HepG2 (cell line): ENCODE results near the gene CFAP46.

Experiments used
- EP300 ChIP-seq, 3 experiments: sonication (generic) in 1 of 3; formaldehyde crosslinking in 1 of 3; IDR thresholded peaks; 2 replicates each; pipeline versions ENCODE4 v1.5.1 to v1.6.1; 2011 to 2020; ENCODE audit warnings: low read depth in 2 of 3, low read length in 2 of 3, borderline replicate concordance in 1 of 3, improper control_type of control experiment in 1 of 3, mild to moderate bottlenecking in 1 of 3, missing genetic modification reagents in 1 of 3, moderate library complexity in 1 of 3
- HDAC1 ChIP-seq: sonication (generic); formaldehyde crosslinking; IDR thresholded peaks from 2 replicates; pipeline ENCODE4 v1.5.1; 2020; ENCODE audit warnings: mild to moderate bottlenecking, missing genetic modification reagents
- MTF2 ChIP-seq: sonication (generic); formaldehyde crosslinking; IDR thresholded peaks from 2 replicates; pipeline ENCODE4 v1.5.0; 2020; ENCODE audit warnings: missing genetic modification reagents, borderline replicate concordance
- NFYB ChIP-seq: sonication (generic); formaldehyde crosslinking; IDR thresholded peaks from 2 replicates; pipeline ENCODE4 v1.4.0; 2020; ENCODE audit warnings: missing genetic modification reagents
- PATZ1 ChIP-seq: sonication (generic); formaldehyde crosslinking; IDR thresholded peaks from 2 replicates; pipeline ENCODE4 v1.4.0; 2020; ENCODE audit warnings: missing genetic modification reagents

GRCh38 chr10:132906836-132907235, 35.5 kb downstream of the CFAP46 start:
- TF ChIP-seq NFYB (CRISPR knock-in tag) (no peak), PATZ1 (CRISPR knock-in tag) (no peak), MTF2 (CRISPR knock-in tag) (no peak), HDAC1 (CRISPR knock-in tag) (no peak), EP300 (IDR thresholded peaks at IDR 0.05; ENCODE audit: low read depth in 2 of 2, low read length in 2 of 2) (no peak), EP300 (CRISPR knock-in tag; IDR thresholded peaks at IDR 0.05; ENCODE audit: borderline replicate concordance) (no peak)
